SH-SY5Y (cell line): ENCODE measurements around the gene MRPL17.

Experiments
- GATA2 ChIP-seq: IDR thresholded peaks from 2 replicates; pipeline ENCODE4 v1.6.1; 2011; ENCODE audit warnings: mild to moderate bottlenecking, low read depth, low read length
- GATA3 ChIP-seq: IDR thresholded peaks from 2 replicates; pipeline ENCODE4 v1.6.1; 2011; ENCODE audit warnings: low read depth, mild to moderate bottlenecking, low read length, moderate library complexity

DNA sequence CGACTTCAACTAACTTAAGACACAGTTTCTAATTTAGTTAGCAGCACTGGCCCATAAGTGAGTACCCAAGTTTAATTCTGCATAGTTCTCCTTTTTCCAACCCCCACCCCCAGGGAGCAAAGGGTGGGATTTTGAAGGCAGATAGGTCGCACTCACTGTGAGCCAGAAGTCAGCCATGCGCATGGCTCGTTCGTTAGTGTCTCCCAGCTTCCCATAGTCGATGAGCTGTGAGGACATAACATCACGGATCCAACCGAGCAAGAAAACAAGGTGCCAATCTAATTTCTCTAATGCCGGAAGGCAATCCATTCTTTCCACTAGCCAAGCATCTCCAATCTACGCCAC, 577 bp downstream of the MRPL17 start:
- TF ChIP-seq GATA2 (no peak), GATA3 (no peak)
